ENCODE results near the gene CLEC16A.

GRCh38 chr16:11051430-11051829 is 107.1 kb downstream of the CLEC16A start:
- TF ChIP-seq, protein P1, sequence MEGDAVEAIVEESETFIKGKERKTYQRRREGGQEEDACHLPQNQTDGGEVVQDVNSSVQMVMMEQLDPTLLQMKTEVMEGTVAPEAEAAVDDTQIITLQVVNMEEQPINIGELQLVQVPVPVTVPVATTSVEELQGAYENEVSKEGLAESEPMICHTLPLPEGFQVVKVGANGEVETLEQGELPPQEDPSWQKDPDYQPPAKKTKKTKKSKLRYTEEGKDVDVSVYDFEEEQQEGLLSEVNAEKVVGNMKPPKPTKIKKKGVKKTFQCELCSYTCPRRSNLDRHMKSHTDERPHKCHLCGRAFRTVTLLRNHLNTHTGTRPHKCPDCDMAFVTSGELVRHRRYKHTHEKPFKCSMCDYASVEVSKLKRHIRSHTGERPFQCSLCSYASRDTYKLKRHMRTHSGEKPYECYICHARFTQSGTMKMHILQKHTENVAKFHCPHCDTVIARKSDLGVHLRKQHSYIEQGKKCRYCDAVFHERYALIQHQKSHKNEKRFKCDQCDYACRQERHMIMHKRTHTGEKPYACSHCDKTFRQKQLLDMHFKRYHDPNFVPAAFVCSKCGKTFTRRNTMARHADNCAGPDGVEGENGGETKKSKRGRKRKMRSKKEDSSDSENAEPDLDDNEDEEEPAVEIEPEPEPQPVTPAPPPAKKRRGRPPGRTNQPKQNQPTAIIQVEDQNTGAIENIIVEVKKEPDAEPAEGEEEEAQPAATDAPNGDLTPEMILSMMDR (IDR thresholded peaks at IDR 0.05), result no peak
- TF ChIP-seq EP300 (IDR thresholded peaks at IDR 0.05; ENCODE audit: low read depth) (no peak), POLR2A (IDR thresholded peaks at IDR 0.05) (no peak)

All from transverse colon (tissue), 3 donors.